HG03558 (cell line): ENCODE results near the gene PTK6.
"Not testable (repeated sequence)": the region's sequence is repeated elsewhere in the genome, so short reads cannot be mapped to it uniquely, and the experiment has no call there.

Source experiments
- ATAC-seq: cut with Tn5 transposase; IDR thresholded peaks from one replicate; pipeline ENCODE4 v1.9.1; 2021; ENCODE audit warnings: moderate number of reproducible peaks; ENCODE audit not compliant: unreplicated experiment; ENCODE audit errors: extremely low read depth

The PTK6 gene

GRCh38 chr20:63517376-63518309 lies 19.5 kb downstream of the PTK6 start:
- no peak for ATAC-seq

GRCh38 chr20:63514520-63514919 lies 22.7 kb downstream of the PTK6 start:
- not testable (repeated sequence) for ATAC-seq

- ATAC-seq = no peak
These were observed 24.0 kb downstream of the PTK6 start for GRCh38 chr20:63513207-63513606.

GRCh38 chr20:63509088-63509564 lies 28.1 kb downstream of the PTK6 start:
- ATAC-seq = no peak

- ATAC-seq = no peak
These were observed 29.0 kb downstream of the PTK6 start for GRCh38 chr20:63508072-63508768.

GRCh38 chr20:63507083-63507743 lies 30.0 kb downstream of the PTK6 start:
- no peak for ATAC-seq

GRCh38 chr20:63505723-63506122 lies 31.5 kb downstream of the PTK6 start:
- ATAC-seq = no peak

- no peak for ATAC-seq
These were observed 31.9 kb downstream of the PTK6 start for GRCh38 chr20:63505281-63505680.

- ATAC-seq = no peak
These were observed 32.5 kb downstream of the PTK6 start for GRCh38 chr20:63504642-63505041.

GRCh38 chr20:63503524-63503923 lies 33.7 kb downstream of the PTK6 start:
- no peak for ATAC-seq

GRCh38 chr20:63502671-63503172 lies 34.5 kb downstream of the PTK6 start:
- no peak for ATAC-seq

- no peak for ATAC-seq
These were observed 35.1 kb downstream of the PTK6 start for GRCh38 chr20:63501818-63502670.

GRCh38 chr20:63500902-63501817 lies 36.0 kb downstream of the PTK6 start:
- ATAC-seq = no peak

- ATAC-seq = no peak
These were observed 36.9 kb downstream of the PTK6 start for GRCh38 chr20:63500151-63500901.

- ATAC-seq = no peak
These were observed 37.7 kb downstream of the PTK6 start for GRCh38 chr20:63499338-63499969.

GRCh38 chr20:63498960-63499337 lies 38.2 kb downstream of the PTK6 start, which contains the start of gene EEF1A2:
Gene EEF1A2 (minus strand): TSS chr20:63499083. CDS start chr20:63497763, 1,320 bp downstream.
- no peak for ATAC-seq
